ENCODE data around the gene TIMM23.

DNA sequence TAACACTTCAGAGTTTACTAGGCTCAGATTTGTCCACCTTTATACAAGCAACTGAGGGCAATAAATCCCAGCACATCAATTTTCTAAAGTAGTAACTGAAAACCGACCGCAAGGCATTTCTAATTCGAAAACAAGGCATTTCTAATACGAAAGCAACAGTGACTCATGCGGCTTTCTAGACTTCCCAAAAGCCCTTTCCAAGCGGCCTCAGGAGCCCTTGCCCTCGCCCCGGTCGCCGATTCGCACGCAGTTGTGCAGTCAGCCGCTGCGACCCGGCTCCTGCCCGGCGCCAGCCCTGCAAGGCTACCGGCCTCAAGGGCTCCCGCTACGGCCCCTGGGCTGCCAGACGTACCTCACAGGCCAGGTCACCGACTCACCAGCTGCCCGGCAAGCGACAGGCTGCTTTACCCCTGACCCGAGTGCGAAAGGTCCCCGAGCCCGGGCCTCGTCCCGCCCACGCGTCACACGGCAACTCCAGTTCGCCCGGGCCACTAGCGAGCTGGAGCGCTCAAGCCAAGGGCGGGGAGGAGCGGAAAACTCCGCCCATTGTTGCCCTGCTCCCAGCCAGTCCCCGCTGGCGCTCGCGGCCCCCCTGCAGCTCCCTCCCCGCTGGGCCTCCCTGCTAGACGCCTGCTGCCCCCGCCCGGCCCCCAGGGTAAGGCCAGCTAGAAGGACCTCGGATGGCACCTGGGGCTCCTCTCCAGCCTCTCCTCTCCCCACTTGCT is 50.9 kb downstream of the TIMM23 start:
- TF ChIP-seq, protein P1, sequence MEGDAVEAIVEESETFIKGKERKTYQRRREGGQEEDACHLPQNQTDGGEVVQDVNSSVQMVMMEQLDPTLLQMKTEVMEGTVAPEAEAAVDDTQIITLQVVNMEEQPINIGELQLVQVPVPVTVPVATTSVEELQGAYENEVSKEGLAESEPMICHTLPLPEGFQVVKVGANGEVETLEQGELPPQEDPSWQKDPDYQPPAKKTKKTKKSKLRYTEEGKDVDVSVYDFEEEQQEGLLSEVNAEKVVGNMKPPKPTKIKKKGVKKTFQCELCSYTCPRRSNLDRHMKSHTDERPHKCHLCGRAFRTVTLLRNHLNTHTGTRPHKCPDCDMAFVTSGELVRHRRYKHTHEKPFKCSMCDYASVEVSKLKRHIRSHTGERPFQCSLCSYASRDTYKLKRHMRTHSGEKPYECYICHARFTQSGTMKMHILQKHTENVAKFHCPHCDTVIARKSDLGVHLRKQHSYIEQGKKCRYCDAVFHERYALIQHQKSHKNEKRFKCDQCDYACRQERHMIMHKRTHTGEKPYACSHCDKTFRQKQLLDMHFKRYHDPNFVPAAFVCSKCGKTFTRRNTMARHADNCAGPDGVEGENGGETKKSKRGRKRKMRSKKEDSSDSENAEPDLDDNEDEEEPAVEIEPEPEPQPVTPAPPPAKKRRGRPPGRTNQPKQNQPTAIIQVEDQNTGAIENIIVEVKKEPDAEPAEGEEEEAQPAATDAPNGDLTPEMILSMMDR (IDR thresholded peaks at IDR 0.05) = no peak
- TF ChIP-seq EZH2 (IDR thresholded peaks at IDR 0.05; ENCODE audit: borderline replicate concordance, insufficient read depth, low read depth, low read length, poor library complexity, severe bottlenecking) = no peak

Data from B cell (primary cell).